ENCODE data around the gene NRG3. TPM values are rescaled to one million over a fixed set of nuclear protein-coding genes. Genes with fewer than 3 reads are reported as not detected.

The NRG3 gene
- total and polyA plus RNA-seq, 5 donors from 2014 or later = not detected

DNA sequence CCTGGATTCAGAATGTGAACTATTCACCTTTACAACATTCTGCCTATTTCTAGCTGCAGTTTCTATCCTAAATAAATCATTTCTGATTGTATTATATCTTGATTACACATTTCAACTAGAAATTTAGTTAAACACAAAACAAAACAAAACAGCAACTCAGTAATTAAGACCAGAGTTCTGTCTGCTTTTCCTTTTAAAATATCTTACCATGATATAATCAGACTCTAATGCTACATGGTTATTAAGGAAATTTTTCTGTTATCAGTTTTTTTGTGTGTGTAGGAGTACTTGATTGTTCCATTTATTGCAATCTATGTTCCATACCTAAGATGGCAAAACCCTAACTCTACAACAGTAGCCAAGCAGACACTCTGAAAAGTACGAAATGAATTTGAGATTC, 663.3 kb downstream of the NRG3 start:
- H3K9me3 Mint-ChIP-seq = peaks cover 4 to 23% (median 7%) of the 10 kb centered on the region in 7 donors
- Histone ChIP-seq H3K4me3 (ENCODE audit: low read depth, low read length) (no peak overlapping the region), H3K36me3 (ENCODE audit: control insufficient read depth, insufficient read depth, low read length) (no peaks in the 10 kb centered on the region), H3K27me3 (ENCODE audit: control insufficient read depth, insufficient read depth, low read length) (no peaks in the 10 kb centered on the region), H3K4me1 (ENCODE audit: control insufficient read depth, insufficient read depth, low read length, poor library complexity, severe bottlenecking) (no peaks in the 10 kb centered on the region), H3K9me3 (ENCODE audit: control insufficient read depth in 2 of 2, low read length in 2 of 2) (no peaks in the 10 kb centered on the region), H3K27ac (ENCODE audit: insufficient read depth, low read length, poor library complexity, severe bottlenecking) (no peak overlapping the region)
- H3K27ac Mint-ChIP-seq = no peak overlapping the region
- H3K4me3 Mint-ChIP-seq = no peak overlapping the region
- H3K27me3 Mint-ChIP-seq = no peaks in the 10 kb centered on the region
- H3K36me3 Mint-ChIP-seq = no peaks in the 10 kb centered on the region
- ATAC-seq (ENCODE audit: low read depth in 2 of 2) (no peak), DNase-seq (no peak)
- H3K4me1 Mint-ChIP-seq = no peaks in the 10 kb centered on the region

DNA sequence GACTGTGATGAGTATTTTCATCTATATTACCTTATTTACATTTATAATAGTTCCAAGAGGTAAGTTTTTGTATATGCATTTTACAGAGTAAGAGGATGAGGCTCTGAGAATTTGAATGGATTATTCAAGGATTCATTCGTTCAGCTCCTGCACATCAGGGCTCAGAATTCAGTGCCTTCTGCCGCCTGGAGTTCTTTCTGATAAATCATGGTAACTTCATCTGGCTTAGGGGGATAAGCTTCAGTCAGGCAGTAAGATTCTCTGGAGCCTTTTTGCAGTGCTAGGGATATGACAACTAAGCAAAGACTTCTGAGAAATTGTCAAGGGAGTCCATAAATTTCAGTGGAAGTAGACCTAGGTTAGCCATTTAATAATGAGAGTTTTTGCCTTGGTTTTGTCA, 668.6 kb downstream of the NRG3 start:
- Mint-ChIP-seq H3K36me3 (no peaks in the 10 kb centered on the region), H3K4me3 (no peak overlapping the region)

DNA sequence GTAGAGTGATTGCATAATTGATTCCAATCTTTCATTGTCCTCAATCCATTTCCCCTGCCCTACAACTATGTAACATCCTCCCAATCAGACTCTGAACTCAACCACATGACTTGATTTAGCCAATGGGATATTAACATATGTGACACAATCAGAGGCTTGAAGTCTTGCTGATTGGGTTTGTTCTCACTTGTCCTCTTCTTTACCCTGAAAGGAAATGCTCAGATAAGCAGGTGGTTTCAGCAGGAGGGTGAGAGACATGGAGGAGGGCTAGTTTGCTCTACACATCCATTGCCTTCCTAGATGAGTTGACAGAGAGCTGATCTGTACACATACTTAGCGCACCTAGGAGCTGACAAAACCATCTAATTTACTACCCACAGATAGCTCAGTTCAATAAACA, 669.4 kb downstream of the NRG3 start:
- no peaks in the 10 kb centered on the region for H3K27me3 ChIP-seq (ENCODE audit: control insufficient read depth, insufficient read depth, low read length)
- H3K4me1 ChIP-seq (ENCODE audit: control insufficient read depth, insufficient read depth, low read length, poor library complexity, severe bottlenecking) = no peaks in the 10 kb centered on the region
- no peak overlapping the region for H3K27ac Mint-ChIP-seq
- peaks cover 0 to 18% (median 9%) of the 10 kb centered on the region in 7 donors for H3K9me3 Mint-ChIP-seq
- H3K27me3 Mint-ChIP-seq = no peaks in the 10 kb centered on the region
- no peak overlapping the region for H3K27ac ChIP-seq (ENCODE audit: insufficient read depth, low read length, poor library complexity, severe bottlenecking)
- H3K4me3 ChIP-seq (ENCODE audit: low read depth, low read length) = no peak overlapping the region
- ATAC-seq (ENCODE audit: low read depth in 2 of 2) (no peak), DNase-seq (no peak)
- H3K4me3 Mint-ChIP-seq = no peak overlapping the region
- no peaks in the 10 kb centered on the region for H3K36me3 ChIP-seq (ENCODE audit: control insufficient read depth, insufficient read depth, low read length)
- H3K4me1 Mint-ChIP-seq = no peaks in the 10 kb centered on the region
- no peaks in the 10 kb centered on the region for H3K9me3 ChIP-seq (ENCODE audit: control insufficient read depth in 2 of 2, low read length in 2 of 2)
- no peaks in the 10 kb centered on the region for H3K36me3 Mint-ChIP-seq

More for the DNA sequence above, 668.6 kb downstream of the NRG3 start:
- H3K27ac Mint-ChIP-seq = no peak overlapping the region
- H3K4me1 Mint-ChIP-seq = no peaks in the 10 kb centered on the region
- ATAC-seq (ENCODE audit: low read depth in 2 of 2) = no peak
- H3K27me3 Mint-ChIP-seq = no peaks in the 10 kb centered on the region
- no peak for DNase-seq
- Histone ChIP-seq H3K4me1 (ENCODE audit: control insufficient read depth, insufficient read depth, low read length, poor library complexity, severe bottlenecking) (no peaks in the 10 kb centered on the region), H3K27ac (ENCODE audit: insufficient read depth, low read length, poor library complexity, severe bottlenecking) (no peak overlapping the region), H3K4me3 (ENCODE audit: low read depth, low read length) (no peak overlapping the region), H3K36me3 (ENCODE audit: control insufficient read depth, insufficient read depth, low read length) (no peaks in the 10 kb centered on the region), H3K9me3 (ENCODE audit: control insufficient read depth in 2 of 2, low read length in 2 of 2) (no peaks in the 10 kb centered on the region), H3K27me3 (ENCODE audit: control insufficient read depth, insufficient read depth, low read length) (no peaks in the 10 kb centered on the region)
- peaks cover 0 to 18% (median 8%) of the 10 kb centered on the region in 7 donors for H3K9me3 Mint-ChIP-seq

DNA sequence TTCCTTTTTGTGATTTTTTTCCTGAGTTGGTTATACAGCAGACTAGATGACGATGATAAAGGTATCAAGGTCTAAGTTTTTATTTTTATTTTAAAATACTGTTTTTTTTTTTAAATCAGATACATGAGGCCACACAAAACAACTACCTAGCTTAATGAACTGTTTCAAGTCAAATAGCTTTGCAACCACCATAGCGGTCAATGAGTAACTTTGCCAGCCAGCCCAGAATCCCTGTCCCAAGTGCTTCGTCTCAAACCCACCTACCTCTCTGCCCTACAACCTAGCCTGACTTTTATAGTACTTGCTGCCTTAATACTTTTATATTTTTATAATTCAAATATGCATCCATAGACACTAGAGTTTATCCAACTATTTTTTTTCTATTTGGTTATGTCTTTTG, 676.5 kb downstream of the NRG3 start:
- Mint-ChIP-seq H3K27me3 (no peaks in the 10 kb centered on the region), H3K36me3 (no peaks in the 10 kb centered on the region), H3K9me3 (peaks cover 0 to 9% (median 3%) of the 10 kb centered on the region in 7 donors), H3K4me1 (no peaks in the 10 kb centered on the region), H3K4me3 (no peak overlapping the region), H3K27ac (no peak overlapping the region)
- Histone ChIP-seq H3K27me3 (ENCODE audit: control insufficient read depth, insufficient read depth, low read length) (no peaks in the 10 kb centered on the region), H3K36me3 (ENCODE audit: control insufficient read depth, insufficient read depth, low read length) (no peaks in the 10 kb centered on the region), H3K9me3 (ENCODE audit: control insufficient read depth in 2 of 2, low read length in 2 of 2) (no peaks in the 10 kb centered on the region), H3K4me1 (ENCODE audit: control insufficient read depth, insufficient read depth, low read length, poor library complexity, severe bottlenecking) (no peaks in the 10 kb centered on the region), H3K27ac (ENCODE audit: insufficient read depth, low read length, poor library complexity, severe bottlenecking) (no peak overlapping the region), H3K4me3 (ENCODE audit: low read depth, low read length) (no peak overlapping the region)
- ATAC-seq (ENCODE audit: low read depth in 2 of 2) (no peak), DNase-seq (no peak)

DNA sequence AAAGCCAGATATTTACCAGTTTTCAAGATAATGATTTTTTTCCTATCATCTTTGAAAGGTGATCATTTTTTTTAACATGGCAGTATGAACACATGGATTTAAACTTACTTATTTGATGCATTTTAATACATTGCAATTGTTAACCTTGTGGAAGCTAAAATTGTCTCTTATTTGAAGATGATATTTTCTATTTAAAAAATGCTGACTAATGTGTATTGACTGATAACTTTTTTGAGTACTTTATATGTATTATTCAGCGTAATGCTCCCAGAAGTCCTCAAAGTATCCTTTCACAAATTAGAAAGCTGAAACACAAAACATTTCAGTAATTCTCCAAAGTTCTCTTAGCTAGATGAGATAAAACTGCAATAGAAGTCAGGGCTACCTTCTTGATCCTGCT, 677.3 kb downstream of the NRG3 start:
- Histone ChIP-seq H3K27me3 (ENCODE audit: control insufficient read depth, insufficient read depth, low read length) (no peaks in the 10 kb centered on the region), H3K36me3 (ENCODE audit: control insufficient read depth, insufficient read depth, low read length) (no peaks in the 10 kb centered on the region), H3K27ac (ENCODE audit: insufficient read depth, low read length, poor library complexity, severe bottlenecking) (no peak overlapping the region), H3K4me3 (ENCODE audit: low read depth, low read length) (no peak overlapping the region), H3K9me3 (ENCODE audit: control insufficient read depth in 2 of 2, low read length in 2 of 2) (no peaks in the 10 kb centered on the region), H3K4me1 (ENCODE audit: control insufficient read depth, insufficient read depth, low read length, poor library complexity, severe bottlenecking) (no peaks in the 10 kb centered on the region)
- Mint-ChIP-seq H3K4me3 (no peak overlapping the region), H3K4me1 (no peaks in the 10 kb centered on the region), H3K27ac (no peak overlapping the region), H3K36me3 (no peaks in the 10 kb centered on the region), H3K27me3 (no peaks in the 10 kb centered on the region), H3K9me3 (peaks cover 0 to 8% (median 3%) of the 10 kb centered on the region in 7 donors)
- no peak for ATAC-seq (ENCODE audit: low read depth in 2 of 2)
- no peak for DNase-seq

DNA sequence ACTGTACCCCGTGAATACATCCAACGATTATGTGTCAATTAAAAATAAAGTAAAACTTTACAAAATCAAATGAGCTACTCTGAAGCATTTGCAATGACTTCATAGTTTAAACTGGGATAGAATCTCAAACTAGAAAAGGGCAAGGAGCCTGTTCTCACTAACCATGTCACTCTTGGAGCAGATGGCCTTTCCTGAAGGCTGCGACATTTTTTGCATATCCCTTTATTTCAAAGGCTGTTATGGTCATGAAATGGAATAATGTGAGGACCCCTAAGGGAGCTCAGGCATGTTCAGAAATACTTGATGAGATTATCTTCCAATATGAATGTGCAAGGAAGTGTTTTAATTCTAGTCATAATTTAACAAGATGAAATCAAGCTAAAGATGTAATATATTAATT, 679.4 kb downstream of the NRG3 start:
- ATAC-seq (ENCODE audit: low read depth in 2 of 2) = no peak
- H3K4me3 Mint-ChIP-seq = no peak overlapping the region
- peaks cover 0 to 6% of the 10 kb centered on the region in 2 experiments for H3K9me3 ChIP-seq (ENCODE audit: control insufficient read depth in 2 of 2, low read length in 2 of 2)
- no peaks in the 10 kb centered on the region for H3K27me3 Mint-ChIP-seq
- H3K36me3 Mint-ChIP-seq = no peaks in the 10 kb centered on the region
- peaks cover 0 to 8% (median 5%) of the 10 kb centered on the region in 7 donors for H3K9me3 Mint-ChIP-seq
- no peak overlapping the region for H3K27ac ChIP-seq (ENCODE audit: insufficient read depth, low read length, poor library complexity, severe bottlenecking)
- H3K4me1 Mint-ChIP-seq = no peaks in the 10 kb centered on the region
- DNase-seq = no peak
- H3K4me3 ChIP-seq (ENCODE audit: low read depth, low read length) = no peak overlapping the region
- H3K27me3 ChIP-seq (ENCODE audit: control insufficient read depth, insufficient read depth, low read length) = no peaks in the 10 kb centered on the region
- no peaks in the 10 kb centered on the region for H3K4me1 ChIP-seq (ENCODE audit: control insufficient read depth, insufficient read depth, low read length, poor library complexity, severe bottlenecking)
- H3K27ac Mint-ChIP-seq = no peak overlapping the region
- no peaks in the 10 kb centered on the region for H3K36me3 ChIP-seq (ENCODE audit: control insufficient read depth, insufficient read depth, low read length)

DNA sequence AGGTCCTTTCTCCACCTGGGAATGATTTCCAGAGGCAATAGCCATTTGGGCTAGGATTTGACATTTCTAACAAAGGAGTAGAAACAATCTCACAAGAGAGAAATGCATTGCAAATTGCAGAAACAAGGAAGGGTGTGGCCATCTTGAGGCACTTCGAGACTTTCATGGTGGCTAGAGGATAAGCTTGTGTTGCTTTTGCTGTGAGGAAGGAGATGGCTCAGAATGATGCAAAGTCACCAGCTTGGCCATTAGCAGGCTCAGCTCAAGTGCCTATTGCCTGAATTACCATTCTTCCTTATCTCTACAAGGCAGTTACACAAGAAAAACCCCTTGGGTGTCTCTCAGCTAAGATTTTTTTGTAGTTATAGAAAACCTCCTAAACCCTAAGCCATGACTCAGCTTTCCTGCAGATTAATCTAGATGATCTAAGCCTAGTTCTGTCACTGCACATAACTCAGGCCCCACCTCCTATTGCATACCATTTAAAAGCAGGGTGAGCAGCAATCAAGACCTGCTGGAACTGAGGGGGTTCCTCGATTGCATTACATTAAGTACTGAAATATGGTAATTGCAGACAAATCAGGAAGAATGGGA, 683.1 kb downstream of the NRG3 start:
- Mint-ChIP-seq H3K9me3 (peaks cover 0 to 10% (median 4%) of the 10 kb centered on the region in 7 donors), H3K4me3 (no peak overlapping the region), H3K4me1 (no peaks in the 10 kb centered on the region), H3K36me3 (no peaks in the 10 kb centered on the region), H3K27ac (no peak overlapping the region), H3K27me3 (no peaks in the 10 kb centered on the region)
- no peaks in the 10 kb centered on the region for H3K4me1 ChIP-seq (ENCODE audit: control insufficient read depth, insufficient read depth, low read length, poor library complexity, severe bottlenecking)
- no peak overlapping the region for H3K27ac ChIP-seq (ENCODE audit: insufficient read depth, low read length, poor library complexity, severe bottlenecking)
- H3K9me3 ChIP-seq (ENCODE audit: control insufficient read depth in 2 of 2, low read length in 2 of 2) = peaks cover 0 to 6% of the 10 kb centered on the region in 2 experiments
- H3K4me3 ChIP-seq (ENCODE audit: low read depth, low read length) = no peak overlapping the region
- DNase-seq = no peak
- ATAC-seq (ENCODE audit: low read depth in 2 of 2) = no peak
- H3K27me3 ChIP-seq (ENCODE audit: control insufficient read depth, insufficient read depth, low read length) = no peaks in the 10 kb centered on the region
- H3K36me3 ChIP-seq (ENCODE audit: control insufficient read depth, insufficient read depth, low read length) = no peaks in the 10 kb centered on the region

DNA sequence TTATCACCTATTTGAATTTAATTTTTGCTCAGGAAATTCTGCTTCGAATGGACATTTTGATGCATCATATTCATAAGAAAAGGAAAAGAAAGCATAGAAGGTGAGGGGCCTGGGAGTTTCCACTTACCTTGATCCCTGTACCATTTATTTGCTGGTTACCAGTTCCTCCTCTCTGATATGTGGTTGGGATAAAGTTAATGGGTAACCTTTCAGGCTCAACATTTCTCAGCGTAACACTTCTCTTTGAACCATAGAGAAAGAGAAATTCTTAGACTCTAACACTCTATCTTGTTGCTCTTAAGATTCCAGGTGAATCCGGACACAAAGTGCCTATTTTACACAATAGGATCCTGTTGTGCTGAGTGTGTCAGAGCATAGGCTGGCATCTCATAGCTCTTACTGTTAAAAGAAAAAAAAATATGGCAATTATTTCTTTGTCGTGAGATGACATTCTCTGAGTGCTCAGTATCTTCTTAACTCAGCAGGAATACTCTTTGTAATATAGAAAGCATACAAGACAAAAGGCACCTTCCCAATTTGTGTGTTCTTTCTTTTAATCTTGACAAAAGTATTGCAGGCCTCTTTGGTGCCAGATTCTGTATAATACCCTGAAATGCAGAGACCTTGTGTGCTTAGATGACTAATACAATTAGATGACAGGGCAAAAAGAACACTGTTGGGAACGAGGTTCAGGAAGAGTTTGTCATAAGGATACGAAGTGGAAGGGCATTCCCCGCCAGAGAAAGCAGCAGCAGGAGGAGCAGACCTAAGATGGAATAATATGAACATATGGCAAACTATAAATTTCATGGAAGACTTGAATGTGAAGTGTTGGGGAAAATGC, 689.6 kb downstream of the NRG3 start:
- H3K27me3 ChIP-seq (ENCODE audit: control insufficient read depth, insufficient read depth, low read length) = no peaks in the 10 kb centered on the region
- no peak for DNase-seq
- H3K9me3 Mint-ChIP-seq = peaks cover 0 to 15% (median 5%) of the 10 kb centered on the region in 7 donors
- no peaks in the 10 kb centered on the region for H3K27me3 Mint-ChIP-seq
- H3K4me3 Mint-ChIP-seq = no peak overlapping the region
- no peak overlapping the region for H3K4me3 ChIP-seq (ENCODE audit: low read depth, low read length)
- no peak overlapping the region for H3K27ac ChIP-seq (ENCODE audit: insufficient read depth, low read length, poor library complexity, severe bottlenecking)
- no peak for ATAC-seq (ENCODE audit: low read depth in 2 of 2)
- no peaks in the 10 kb centered on the region for H3K9me3 ChIP-seq (ENCODE audit: control insufficient read depth in 2 of 2, low read length in 2 of 2)
- no peak overlapping the region for H3K27ac Mint-ChIP-seq
- H3K4me1 Mint-ChIP-seq = no peaks in the 10 kb centered on the region
- no peaks in the 10 kb centered on the region for H3K36me3 ChIP-seq (ENCODE audit: control insufficient read depth, insufficient read depth, low read length)
- H3K4me1 ChIP-seq (ENCODE audit: control insufficient read depth, insufficient read depth, low read length, poor library complexity, severe bottlenecking) = no peaks in the 10 kb centered on the region
- H3K36me3 Mint-ChIP-seq = no peaks in the 10 kb centered on the region
